ENCODE results near the gene BICDL2. TPM values are rescaled to one million over a fixed set of nuclear protein-coding genes. Genes with fewer than 3 reads are reported as not detected.

The BICDL2 gene
- total and polyA plus RNA-seq, 9 of the 15 experiments (the other 6 are each of a cell fraction or from before 2014, with no cell fraction given), result 0.09 to 0.28 (median 0.09) TPM; not detected in 6

GRCh38 chr16:3015865-3016521 lies 20.8 kb downstream of the BICDL2 start (continued):
- TF ChIP-seq ID3 (CRISPR knock-in tag; IDR thresholded peaks at IDR 0.05), result no peak
- no peak for TF ChIP-seq ID3 (tag; IDR thresholded peaks at IDR 0.05)
- TF ChIP-seq HOXB6 (CRISPR knock-in tag; IDR thresholded peaks at IDR 0.05; ENCODE audit: borderline replicate concordance), result no peak
- no peak for TF ChIP-seq SUPT5H (IDR thresholded peaks at IDR 0.05)
- no peak for TF ChIP-seq ZNF24 (IDR thresholded peaks at IDR 0.05)
- TF ChIP-seq SMARCA4 (IDR thresholded peaks at IDR 0.05), result no peak
- TF ChIP-seq NFIX (CRISPR knock-in tag; IDR thresholded peaks at IDR 0.05; ENCODE audit: low read depth), result no peak
- TF ChIP-seq, protein P1, sequence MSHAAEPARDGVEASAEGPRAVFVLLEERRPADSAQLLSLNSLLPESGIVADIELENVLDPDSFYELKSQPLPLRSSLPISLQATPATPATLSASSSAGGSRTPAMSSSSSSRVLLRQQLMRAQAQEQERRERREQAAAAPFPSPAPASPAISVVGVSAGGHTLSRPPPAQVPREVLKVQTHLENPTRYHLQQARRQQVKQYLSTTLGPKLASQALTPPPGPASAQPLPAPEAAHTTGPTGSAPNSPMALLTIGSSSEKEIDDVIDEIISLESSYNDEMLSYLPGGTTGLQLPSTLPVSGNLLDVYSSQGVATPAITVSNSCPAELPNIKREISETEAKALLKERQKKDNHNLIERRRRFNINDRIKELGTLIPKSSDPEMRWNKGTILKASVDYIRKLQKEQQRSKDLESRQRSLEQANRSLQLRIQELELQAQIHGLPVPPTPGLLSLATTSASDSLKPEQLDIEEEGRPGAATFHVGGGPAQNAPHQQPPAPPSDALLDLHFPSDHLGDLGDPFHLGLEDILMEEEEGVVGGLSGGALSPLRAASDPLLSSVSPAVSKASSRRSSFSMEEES (CRISPR knock-in tag; IDR thresholded peaks at IDR 0.05), result no peak
- TF ChIP-seq, protein P2, sequence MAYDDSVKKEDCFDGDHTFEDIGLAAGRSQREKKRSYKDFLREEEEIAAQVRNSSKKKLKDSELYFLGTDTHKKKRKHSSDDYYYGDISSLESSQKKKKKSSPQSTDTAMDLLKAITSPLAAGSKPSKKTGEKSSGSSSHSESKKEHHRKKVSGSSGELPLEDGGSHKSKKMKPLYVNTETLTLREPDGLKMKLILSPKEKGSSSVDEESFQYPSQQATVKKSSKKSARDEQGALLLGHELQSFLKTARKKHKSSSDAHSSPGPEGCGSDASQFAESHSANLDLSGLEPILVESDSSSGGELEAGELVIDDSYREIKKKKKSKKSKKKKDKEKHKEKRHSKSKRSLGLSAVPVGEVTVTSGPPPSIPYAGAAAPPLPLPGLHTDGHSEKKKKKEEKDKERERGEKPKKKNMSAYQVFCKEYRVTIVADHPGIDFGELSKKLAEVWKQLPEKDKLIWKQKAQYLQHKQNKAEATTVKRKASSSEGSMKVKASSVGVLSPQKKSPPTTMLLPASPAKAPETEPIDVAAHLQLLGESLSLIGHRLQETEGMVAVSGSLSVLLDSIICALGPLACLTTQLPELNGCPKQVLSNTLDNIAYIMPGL (CRISPR knock-in tag; IDR thresholded peaks at IDR 0.05), result no peak
- TF ChIP-seq, protein P3, sequence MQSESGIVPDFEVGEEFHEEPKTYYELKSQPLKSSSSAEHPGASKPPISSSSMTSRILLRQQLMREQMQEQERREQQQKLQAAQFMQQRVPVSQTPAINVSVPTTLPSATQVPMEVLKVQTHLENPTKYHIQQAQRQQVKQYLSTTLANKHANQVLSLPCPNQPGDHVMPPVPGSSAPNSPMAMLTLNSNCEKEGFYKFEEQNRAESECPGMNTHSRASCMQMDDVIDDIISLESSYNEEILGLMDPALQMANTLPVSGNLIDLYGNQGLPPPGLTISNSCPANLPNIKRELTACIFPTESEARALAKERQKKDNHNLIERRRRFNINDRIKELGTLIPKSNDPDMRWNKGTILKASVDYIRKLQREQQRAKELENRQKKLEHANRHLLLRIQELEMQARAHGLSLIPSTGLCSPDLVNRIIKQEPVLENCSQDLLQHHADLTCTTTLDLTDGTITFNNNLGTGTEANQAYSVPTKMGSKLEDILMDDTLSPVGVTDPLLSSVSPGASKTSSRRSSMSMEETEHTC (IDR thresholded peaks at IDR 0.05), result no peak
- TF ChIP-seq, protein P4, sequence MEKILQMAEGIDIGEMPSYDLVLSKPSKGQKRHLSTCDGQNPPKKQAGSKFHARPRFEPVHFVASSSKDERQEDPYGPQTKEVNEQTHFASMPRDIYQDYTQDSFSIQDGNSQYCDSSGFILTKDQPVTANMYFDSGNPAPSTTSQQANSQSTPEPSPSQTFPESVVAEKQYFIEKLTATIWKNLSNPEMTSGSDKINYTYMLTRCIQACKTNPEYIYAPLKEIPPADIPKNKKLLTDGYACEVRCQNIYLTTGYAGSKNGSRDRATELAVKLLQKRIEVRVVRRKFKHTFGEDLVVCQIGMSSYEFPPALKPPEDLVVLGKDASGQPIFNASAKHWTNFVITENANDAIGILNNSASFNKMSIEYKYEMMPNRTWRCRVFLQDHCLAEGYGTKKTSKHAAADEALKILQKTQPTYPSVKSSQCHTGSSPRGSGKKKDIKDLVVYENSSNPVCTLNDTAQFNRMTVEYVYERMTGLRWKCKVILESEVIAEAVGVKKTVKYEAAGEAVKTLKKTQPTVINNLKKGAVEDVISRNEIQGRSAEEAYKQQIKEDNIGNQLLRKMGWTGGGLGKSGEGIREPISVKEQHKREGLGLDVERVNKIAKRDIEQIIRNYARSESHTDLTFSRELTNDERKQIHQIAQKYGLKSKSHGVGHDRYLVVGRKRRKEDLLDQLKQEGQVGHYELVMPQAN (IDR thresholded peaks at IDR 0.05; ENCODE audit: borderline replicate concordance), result no peak
- no peak for TF ChIP-seq TSC22D4 (tag; IDR thresholded peaks at IDR 0.05)
- TF ChIP-seq SRSF9 (IDR thresholded peaks at IDR 0.05; ENCODE audit: borderline replicate concordance, low read depth, low read length), result no peak
- TF ChIP-seq GABPB2 (CRISPR knock-in tag; conservative IDR thresholded peaks at IDR 0.05), result no peak
- no peak for TF ChIP-seq ZNF165 (CRISPR knock-in tag; IDR thresholded peaks at IDR 0.05; ENCODE audit: borderline replicate concordance)
- TF ChIP-seq ZBTB33 (CRISPR knock-in tag; IDR thresholded peaks at IDR 0.05), result 0 out of 2 replicates have a peak, but pooled peaks have one; percentile 11

Measured in K562 (cell line).